HG02885 (cell line): ENCODE measurements around the gene GOLGA6L1.
"Not testable (repeated sequence)": the region's sequence is repeated elsewhere in the genome, so short reads cannot be mapped to it uniquely, and the experiment has no call there.

ENCODE experiments used
- ATAC-seq: cut with Tn5 transposase; IDR thresholded peaks from one replicate; pipeline ENCODE4 v1.9.1; 2021; ENCODE audit warnings: mild to moderate bottlenecking; ENCODE audit not compliant: unreplicated experiment, poor library complexity

Gene GOLGA6L1

GRCh38 chr15:23136722-23137121, at the start of gene GOLGA6L1:
Gene GOLGA6L1, minus strand, starts transcription at chr15:23136822. Its CDS starts 91 bp downstream, at chr15:23136731.
- not testable (repeated sequence) for ATAC-seq

- ATAC-seq: not testable (repeated sequence)
Observed at GRCh38 chr15:23181201-23181600, 44.6 kb upstream of the GOLGA6L1 start.

GRCh38 chr15:23180547-23180927, 43.9 kb upstream of the GOLGA6L1 start:
- ATAC-seq: not testable (repeated sequence)

- not testable (repeated sequence) for ATAC-seq
Observed at GRCh38 chr15:23179768-23180546, 43.3 kb upstream of the GOLGA6L1 start.

GRCh38 chr15:23176683-23177082, 40.1 kb upstream of the GOLGA6L1 start:
- ATAC-seq: not testable (repeated sequence)

GRCh38 chr15:23175606-23176005, 39.0 kb upstream of the GOLGA6L1 start:
- not testable (repeated sequence) for ATAC-seq

- ATAC-seq: not testable (repeated sequence)
Observed at GRCh38 chr15:23174609-23175140, 38.1 kb upstream of the GOLGA6L1 start.

- ATAC-seq: not testable (repeated sequence)
Observed at GRCh38 chr15:23132787-23133186, 3.8 kb downstream of the GOLGA6L1 start.

GRCh38 chr15:23118208-23118607, 18.4 kb downstream of the GOLGA6L1 start:
- no peak for ATAC-seq

GRCh38 chr15:23095796-23096195, 40.8 kb downstream of the GOLGA6L1 start:
- no peak for ATAC-seq

- ATAC-seq: no peak
Observed at GRCh38 chr15:23083115-23083514, 53.5 kb downstream of the GOLGA6L1 start.

- ATAC-seq: not testable (repeated sequence)
Observed at GRCh38 chr15:23081996-23082737, 54.5 kb downstream of the GOLGA6L1 start.

- no peak for ATAC-seq
Observed at GRCh38 chr15:23081271-23081670, 55.4 kb downstream of the GOLGA6L1 start.

- ATAC-seq: no peak
Observed at GRCh38 chr15:23079766-23080165, 56.9 kb downstream of the GOLGA6L1 start.
